T47D (cell line): ENCODE data around the gene TMEM17.
A peak's percentile ranks its signal among the peaks of the same experiment; 100 is the strongest.
"Not testable (repeated sequence)": the region's sequence is repeated elsewhere in the genome, so short reads cannot be mapped to it uniquely, and the experiment has no call there.

Experiments used
- DNase-seq, 2 experiments: peaks; one replicate each; pipeline versions ENCODE4 v3.0.0 to v3.0.0-alpha.2; 2011 to 2012; ENCODE audit warnings: low read depth in 1 of 2, low spot score in 1 of 2
- JUND ChIP-seq: IDR thresholded peaks from 2 replicates; pipeline ENCODE4 v1.6.1; 2012; ENCODE audit warnings: low read depth
- in situ Hi-C: cut with HindIII; loops from 2 replicates; pipeline ENCODE4 v1.10.0; 2016; ENCODE audit warnings: low sequenced_read_pairs, low pct_unique_long_range_greater_than_20kb

Gene TMEM17, protein sequence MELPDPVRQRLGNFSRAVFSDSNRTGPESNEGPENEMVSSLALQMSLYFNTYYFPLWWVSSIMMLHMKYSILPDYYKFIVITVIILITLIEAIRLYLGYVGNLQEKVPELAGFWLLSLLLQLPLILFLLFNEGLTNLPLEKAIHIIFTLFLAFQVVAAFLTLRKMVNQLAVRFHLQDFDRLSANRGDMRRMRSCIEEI

DNA sequence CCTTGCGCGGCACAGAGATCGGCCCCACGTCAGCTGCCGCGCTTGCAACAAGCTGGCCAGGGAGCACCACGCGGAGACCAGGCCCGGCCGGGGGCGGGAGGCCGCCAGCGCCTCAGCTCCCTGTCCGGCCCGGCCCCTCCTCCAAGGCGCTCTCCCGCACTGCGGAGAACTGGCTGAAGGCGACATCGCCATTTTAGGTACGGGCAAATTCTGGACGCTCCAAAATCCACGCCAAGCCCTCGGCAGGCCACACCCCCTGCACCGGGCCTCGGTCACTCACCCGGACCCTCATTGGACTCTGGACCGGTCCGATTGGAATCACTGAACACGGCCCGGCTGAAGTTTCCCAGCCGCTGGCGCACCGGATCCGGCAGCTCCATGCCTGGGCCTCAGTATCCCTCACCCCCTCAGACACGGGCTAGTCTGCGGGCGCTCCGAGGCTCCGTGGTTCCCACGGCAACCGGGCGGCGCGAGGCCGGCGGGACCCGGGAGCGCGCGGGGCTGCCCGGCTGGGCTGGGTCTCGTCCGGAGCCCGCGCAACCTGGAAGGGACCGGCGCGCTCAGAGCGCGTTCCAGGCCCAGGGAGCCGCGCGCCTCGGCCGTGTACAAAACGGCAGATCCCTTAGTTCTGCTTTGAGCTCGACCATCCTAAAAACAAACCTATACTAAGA, at the start of gene TMEM17:
TMEM17 (minus strand) TSS at position 446 of the 671 bp plus-strand sequence; CDS start at position 380, 66 bp downstream.
- in situ Hi-C loops, result no loop called here
- TF ChIP-seq JUND, result no peak
- peak; percentile 71 to 92 for DNase-seq

DNA sequence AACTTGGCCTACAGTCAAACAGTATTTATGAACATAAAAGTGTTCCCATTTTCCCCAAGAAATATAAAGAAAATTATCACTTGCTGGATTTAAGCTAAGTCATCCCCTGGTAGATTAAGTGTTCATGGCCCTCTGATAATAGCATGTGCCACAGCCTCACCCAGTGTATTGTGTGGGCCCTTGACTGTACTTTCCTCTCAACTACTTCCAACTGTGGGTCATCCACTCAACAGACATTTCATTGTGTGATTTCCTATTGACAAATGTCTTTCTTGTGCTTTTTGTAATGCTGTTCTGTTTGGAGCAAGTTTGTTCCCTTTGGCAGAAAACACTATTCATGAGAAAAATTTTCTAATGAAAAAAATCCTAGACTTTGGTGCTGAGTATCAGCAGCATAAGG, 48.4 kb upstream of the TMEM17 start:
- TF ChIP-seq JUND, result no peak
- no peak for DNase-seq
- in situ Hi-C loops, result no loop called here

DNA sequence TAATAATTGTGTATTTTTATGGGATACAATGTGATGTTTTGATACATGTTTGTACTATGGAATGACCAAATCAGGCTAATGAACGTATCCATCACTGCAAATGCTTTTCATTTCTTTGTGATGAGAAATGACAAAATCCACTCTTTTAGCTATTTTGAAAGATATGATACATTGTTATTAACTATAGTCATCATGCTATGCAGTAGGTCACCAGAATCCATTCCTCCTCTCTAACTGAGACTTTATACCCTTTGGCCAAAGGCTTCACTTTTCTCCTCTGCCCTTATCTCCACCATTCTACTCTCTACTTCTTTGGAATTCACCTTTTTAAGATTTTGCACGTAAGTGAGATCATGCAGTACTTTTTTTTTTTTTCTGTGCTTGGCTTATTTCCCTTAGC, 44.5 kb upstream of the TMEM17 start:
- no peak for DNase-seq
- in situ Hi-C loops, result no loop called here
- no peak for TF ChIP-seq JUND

DNA sequence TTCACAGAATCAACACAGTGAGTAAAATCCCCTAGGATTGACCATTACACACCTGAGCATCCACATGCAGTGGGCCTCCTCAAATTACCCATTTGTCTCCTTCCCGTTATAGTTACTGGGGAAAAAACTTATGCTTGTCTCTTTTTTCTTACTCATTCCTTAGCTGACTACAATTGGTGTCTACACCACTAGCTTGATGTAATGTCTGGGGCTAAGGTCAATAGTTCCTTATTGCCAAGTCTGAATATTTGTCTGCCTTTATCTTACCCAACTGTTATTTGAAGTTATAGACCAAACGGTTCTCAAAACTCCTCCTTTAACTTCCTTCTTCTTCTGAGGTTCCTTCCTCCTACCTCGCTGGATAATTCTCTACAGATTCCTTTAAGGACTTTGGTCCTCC, 41.9 kb upstream of the TMEM17 start:
- in situ Hi-C loops, result no loop called here
- no peak for DNase-seq
- no peak for TF ChIP-seq JUND

DNA sequence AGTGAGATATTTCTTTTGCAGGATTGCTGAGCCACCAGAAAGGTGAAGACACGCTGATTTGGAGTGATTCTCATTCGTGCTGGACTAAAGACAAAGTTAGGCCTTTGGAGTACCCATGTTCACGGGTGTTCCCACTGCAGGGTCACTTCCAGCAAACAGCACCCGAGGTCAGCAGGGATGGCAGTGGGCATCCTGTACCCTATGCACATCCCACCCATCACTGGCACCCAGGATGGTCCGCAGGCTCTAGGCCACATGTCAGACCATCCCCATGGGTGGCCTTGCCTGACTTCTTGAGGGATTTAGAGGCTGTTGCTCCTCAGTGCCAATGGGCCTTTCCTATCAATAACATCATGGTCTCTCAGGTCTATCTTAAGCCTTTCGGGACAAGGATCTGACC, 39.3 kb upstream of the TMEM17 start:
- in situ Hi-C loops, result no loop called here
- TF ChIP-seq JUND, result no peak
- DNase-seq, result no peak

DNA sequence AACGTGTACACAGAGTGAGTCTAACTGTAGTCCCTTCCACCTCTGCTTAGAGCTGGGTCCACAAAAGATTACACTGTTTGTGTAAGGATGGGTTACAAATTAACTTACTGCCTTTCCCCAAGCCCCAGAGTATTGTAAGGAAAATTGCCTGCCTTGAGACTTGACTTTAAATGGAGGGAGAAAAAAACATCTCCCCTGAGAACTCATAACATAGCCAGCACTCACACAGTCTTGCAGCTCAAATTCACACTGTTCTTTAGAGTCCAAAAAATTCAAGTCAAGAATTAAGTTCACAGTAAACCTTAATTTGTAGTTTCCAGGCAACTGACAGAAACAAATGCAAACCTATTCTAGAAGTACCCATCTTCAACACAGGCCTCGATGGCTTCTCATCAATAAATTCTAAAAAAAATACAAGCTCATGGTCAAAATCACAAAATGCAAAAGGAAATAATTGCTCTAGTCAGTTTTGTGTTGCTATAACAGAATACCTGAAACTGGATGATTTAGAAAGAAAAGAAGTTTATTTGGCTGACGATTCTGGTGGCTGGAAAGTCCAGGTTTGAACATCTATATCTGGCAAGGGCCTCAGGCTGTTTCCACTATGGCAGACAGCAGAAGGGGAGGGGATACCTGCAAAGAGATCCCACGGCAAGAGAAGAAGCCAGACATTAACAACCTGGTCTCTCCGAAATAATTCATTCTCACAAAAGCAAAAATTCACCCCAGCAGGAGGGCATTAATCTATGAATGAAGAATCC, 34.6 kb upstream of the TMEM17 start:
- in situ Hi-C loops, result no loop called here
- DNase-seq, result no peak
- TF ChIP-seq JUND, result no peak

DNA sequence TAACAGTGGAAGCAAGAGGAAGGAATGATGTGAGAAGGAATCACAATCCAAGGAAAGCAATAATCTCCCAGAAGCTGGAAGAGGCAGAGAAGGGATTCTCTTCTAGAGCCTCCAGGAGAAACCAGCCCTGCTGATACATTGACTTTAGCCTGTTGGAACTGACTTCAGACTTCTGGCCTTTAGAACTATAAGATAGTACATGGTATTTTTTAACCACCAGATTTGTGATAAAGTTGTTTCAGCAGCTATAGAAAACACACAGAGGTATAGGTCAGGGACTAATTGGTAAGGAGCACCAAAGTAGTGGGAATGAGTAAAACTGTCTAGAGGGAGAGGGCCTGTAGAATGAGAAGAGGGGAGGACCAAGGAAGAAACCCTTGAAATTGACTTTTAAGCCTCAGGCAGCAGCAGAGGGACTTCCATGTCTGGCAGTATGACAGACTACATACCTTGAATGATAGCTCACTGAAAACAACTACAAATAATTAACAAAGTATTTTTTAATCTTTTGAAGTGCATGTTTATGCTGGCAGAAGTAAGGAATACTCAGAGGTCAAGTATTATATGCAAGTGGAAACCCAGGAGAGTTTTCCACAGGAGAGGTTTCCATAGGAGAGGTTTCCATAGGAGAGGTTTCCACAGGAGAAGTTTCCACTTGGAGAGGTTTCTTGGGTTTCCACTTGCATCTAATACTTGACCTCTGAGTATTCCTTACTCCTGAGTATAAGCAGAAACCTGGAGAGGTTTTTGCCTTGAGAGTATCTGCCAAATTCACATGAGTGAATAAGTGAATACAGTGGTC, 33.8 kb upstream of the TMEM17 start:
- in situ Hi-C loops, result no loop called here
- DNase-seq, result no peak
- no peak for TF ChIP-seq JUND

DNA sequence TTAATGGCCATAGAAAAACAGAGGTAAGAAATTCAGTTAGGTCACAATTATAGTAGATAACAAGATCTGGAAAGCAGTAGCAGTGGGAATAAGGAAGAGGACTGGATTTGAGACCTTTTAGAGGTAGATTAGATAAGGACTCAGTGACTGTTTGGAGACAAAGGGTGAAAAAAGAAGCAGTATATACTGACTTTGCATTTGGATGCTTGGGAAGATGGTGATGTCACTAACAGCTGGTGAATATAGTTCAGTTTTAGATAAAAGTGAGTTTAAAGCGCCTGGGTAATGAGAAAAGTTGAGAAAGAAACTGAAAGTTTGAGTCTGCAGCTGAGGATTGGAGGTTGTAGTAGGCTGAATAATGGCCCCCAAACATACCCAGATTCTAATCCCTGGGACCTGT, 32.8 kb upstream of the TMEM17 start:
- in situ Hi-C loops, result no loop called here
- TF ChIP-seq JUND, result no peak
- DNase-seq, result no peak

DNA sequence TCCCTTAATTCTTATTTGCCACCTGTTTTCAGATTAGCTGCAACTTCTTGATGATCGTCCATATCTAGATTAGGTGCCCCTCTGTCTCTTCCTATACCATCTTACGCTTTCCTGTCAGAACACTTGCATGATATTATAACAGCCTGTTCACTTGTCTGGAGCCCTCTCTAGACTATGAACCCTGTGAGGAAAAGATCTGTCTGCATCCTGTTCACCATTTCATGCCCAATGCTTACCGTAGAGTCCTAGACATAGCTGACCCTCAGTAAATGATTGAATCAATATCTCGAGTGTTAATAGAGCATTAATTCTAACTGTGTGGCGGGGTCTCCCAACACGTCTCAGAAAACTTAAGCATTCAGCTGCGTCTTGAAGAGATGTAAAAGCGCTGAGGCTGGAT, 31.8 kb upstream of the TMEM17 start:
- in situ Hi-C loops, result no loop called here
- TF ChIP-seq JUND, result no peak
- no peak for DNase-seq

DNA sequence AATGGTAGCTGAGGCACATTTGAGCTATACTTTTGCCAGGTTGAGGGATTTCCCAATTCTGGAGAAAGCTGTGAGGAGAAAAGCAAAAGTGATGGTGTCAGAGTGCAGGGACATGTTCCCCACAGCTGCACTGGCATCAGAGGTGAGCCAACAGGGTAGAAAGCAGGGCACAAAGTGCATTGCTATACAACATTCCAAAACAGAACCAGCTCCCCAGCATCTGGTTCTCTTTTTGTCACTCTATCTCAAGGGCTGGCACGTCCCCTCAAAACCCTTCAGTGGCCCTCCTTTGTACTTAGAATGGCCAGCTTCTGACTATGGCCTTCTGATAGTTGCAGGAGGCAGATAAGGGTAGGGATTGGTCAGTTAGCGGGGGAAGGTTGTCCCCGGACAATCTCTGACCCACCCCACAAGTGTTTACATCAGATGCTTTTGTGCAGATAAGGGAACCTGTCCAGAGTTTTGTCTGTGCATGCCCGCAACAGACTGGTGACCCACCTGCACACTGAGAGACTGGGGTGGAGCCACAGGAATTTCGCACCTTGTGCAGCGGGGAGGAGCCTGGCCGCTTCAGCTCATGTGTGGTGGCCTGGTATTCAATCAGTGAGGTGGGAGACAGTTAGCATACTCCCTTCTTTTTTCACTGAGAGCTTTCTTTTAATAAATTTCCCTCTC, 31.0 kb upstream of the TMEM17 start:
- no peak for TF ChIP-seq JUND
- in situ Hi-C loops, result no loop called here
- no peak for DNase-seq

DNA sequence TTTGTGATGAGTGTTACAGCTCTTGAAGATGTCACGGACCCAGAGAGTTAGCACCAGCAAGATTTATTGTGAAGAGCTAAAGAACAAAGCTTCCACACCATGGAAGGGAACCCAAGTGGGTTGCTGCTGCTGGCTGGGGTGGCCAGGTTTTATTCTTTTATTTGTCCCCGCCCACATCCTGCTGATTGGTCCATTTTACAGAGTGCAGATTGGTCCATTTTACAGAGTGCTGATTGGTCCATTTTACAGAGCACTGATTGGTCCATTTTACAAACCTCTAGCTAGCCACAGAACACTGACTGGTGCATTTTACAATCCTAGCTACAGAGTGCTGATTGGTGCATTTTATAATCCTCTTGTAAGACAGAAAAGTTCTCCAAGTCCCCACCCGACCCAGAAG, 29.5 kb upstream of the TMEM17 start:
- in situ Hi-C loops, DNase-seq: not testable (repeated sequence)

DNA sequence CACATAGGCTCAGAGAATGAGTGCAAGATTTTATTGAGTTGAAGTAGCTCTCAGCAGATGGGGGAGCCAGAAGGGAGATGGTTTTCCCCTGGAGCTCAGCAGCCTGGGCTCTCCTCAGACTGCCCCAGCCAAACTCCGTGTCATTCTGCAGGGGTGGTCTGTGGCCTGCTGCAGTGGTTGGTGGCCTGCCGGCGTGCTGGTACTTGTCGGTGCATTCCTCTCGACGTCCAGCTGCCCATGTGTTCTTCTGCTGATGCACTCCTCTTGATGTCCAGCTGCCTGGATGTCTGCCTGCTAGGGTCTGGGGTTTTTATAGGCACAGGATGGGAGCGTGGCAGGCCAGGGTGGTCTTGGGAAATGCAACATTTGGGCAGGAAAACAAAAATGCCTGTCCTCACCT, 25.6 kb upstream of the TMEM17 start:
- TF ChIP-seq JUND, result no peak
- in situ Hi-C loops, result no loop called here

DNA sequence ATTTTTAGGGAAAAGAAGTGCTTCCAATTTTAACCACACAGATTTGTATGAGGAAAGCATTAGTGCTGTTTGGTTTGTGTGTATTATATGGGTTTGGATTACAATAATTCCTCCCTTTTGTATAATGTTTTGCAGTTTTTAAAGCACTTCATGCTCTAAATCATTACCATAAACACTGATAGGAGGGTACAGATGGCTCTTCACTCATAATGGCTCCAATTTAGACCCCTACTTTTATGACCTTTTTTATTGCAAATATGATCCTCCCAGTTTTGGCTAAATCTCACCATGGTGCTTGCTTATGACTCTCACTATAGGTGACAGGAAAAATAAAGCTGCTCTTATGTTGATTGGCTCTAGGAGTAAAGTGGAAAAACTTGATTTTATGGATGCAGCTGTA, 23.8 kb upstream of the TMEM17 start:
- in situ Hi-C loops, result no loop called here
- DNase-seq, result no peak

More for the DNA sequence above, 25.6 kb upstream of the TMEM17 start:
- no peak for DNase-seq

More for the DNA sequence above, 23.8 kb upstream of the TMEM17 start:
- TF ChIP-seq JUND, result no peak
